ENCODE results near the gene ASPDH. TPM values are rescaled to one million over a fixed set of nuclear protein-coding genes. Genes with fewer than 3 reads are reported as not detected.

ASPDH gene
- total RNA-seq, 4 donors from 2014 or later = not detected

GRCh38 chr19:50465000-50465399 lies 48.7 kb downstream of the ASPDH start:
- no peaks in the 10 kb centered on the region for H3K36me3 ChIP-seq
- TF ChIP-seq POLR2AphosphoS5 (IDR thresholded peaks at IDR 0.05) = no peak
- TF ChIP-seq CTCF (IDR thresholded peaks at IDR 0.05) = no peak
- TF ChIP-seq POLR2A (IDR thresholded peaks at IDR 0.05) = no peak
- TF ChIP-seq EP300 (IDR thresholded peaks at IDR 0.05; ENCODE audit: low read depth) = no peak
- no peaks in the 10 kb centered on the region for H3K9me3 ChIP-seq
- in situ Hi-C loops (cut with MboI; ENCODE audit: low pct_ligation_motif_present in 1 of 4, low pct_unique_long_range_greater_than_20kb in 1 of 4, low sequenced_read_pairs in 3 of 4) (loop anchor here in 3 of 4 donors (10.0 to 25.0 kb wide), 2 partner anchors 100 to 103 kb away; partner anchors contain the start of gene NAPSA (in 3 of the 3)), intact Hi-C loops (cut with DNase I; ENCODE audit: low total_unique reads) (no loop called here)
- no peak overlapping the region for H3K27ac ChIP-seq
- peaks cover 2% of the 10 kb centered on the region for H3K27me3 ChIP-seq
- peaks cover 0 to 8% (median 6%) of the 10 kb centered on the region in 4 donors for H3K4me1 ChIP-seq
- DNase-seq = no peak
- H3K4me3 ChIP-seq = no peak overlapping the region
- 64 to 83% methylated on average over 5 to 13 of the region's 13 CpGs for WGBS, 2 donors (ENCODE audit: low coverage in 1 of 2)

GRCh38 chr19:50464348-50464747 lies 49.4 kb downstream of the ASPDH start:
- intact Hi-C loops (cut with DNase I; ENCODE audit: low total_unique reads) (no loop called here), in situ Hi-C loops (cut with MboI; ENCODE audit: low pct_ligation_motif_present in 1 of 4, low pct_unique_long_range_greater_than_20kb in 1 of 4, low sequenced_read_pairs in 3 of 4) (loop anchor here in 3 of 4 donors (10.0 to 25.0 kb wide), 2 partner anchors 100 to 102 kb away; partner anchors contain the start of gene NAPSA (in 3 of the 3))
- peaks cover 0 to 8% (median 6%) of the 10 kb centered on the region in 4 donors for H3K4me1 ChIP-seq
- H3K9me3 ChIP-seq = no peaks in the 10 kb centered on the region
- peaks cover 4% of the 10 kb centered on the region for H3K27me3 ChIP-seq
- TF ChIP-seq CTCF (IDR thresholded peaks at IDR 0.05) (no peak), POLR2A (IDR thresholded peaks at IDR 0.05) (no peak), EP300 (IDR thresholded peaks at IDR 0.05; ENCODE audit: low read depth) (no peak), POLR2AphosphoS5 (IDR thresholded peaks at IDR 0.05) (no peak)
- 75 to 80% methylated on average over 1 to 19 of the region's 19 CpGs for WGBS, 2 donors (ENCODE audit: low coverage in 1 of 2)
- no peak for DNase-seq
- no peaks in the 10 kb centered on the region for H3K36me3 ChIP-seq
- no peak overlapping the region for H3K4me3 ChIP-seq
- H3K27ac ChIP-seq = no peak overlapping the region

GRCh38 chr19:50462970-50463369 lies 50.7 kb downstream of the ASPDH start:
- intact Hi-C loops (cut with DNase I; ENCODE audit: low total_unique reads) = no loop called here
- peaks cover 16% of the 10 kb centered on the region for H3K27me3 ChIP-seq

More at GRCh38 chr19:50462970-50463369, 50.7 kb downstream of the ASPDH start:
- no peaks in the 10 kb centered on the region for H3K36me3 ChIP-seq
- in situ Hi-C loops (cut with MboI; ENCODE audit: low pct_ligation_motif_present in 1 of 4, low pct_unique_long_range_greater_than_20kb in 1 of 4, low sequenced_read_pairs in 3 of 4) = loop anchor here in 3 of 4 donors (10.0 to 25.0 kb wide), 2 partner anchors 98 to 101 kb away; partner anchors contain the start of gene NAPSA (in 3 of the 3)
- no peak overlapping the region for H3K27ac ChIP-seq
- TF ChIP-seq POLR2A (IDR thresholded peaks at IDR 0.05) (no peak), EP300 (IDR thresholded peaks at IDR 0.05; ENCODE audit: low read depth) (no peak), POLR2AphosphoS5 (IDR thresholded peaks at IDR 0.05) (no peak), CTCF (IDR thresholded peaks at IDR 0.05) (no peak)
- peaks cover 0 to 8% (median 6%) of the 10 kb centered on the region in 4 donors for H3K4me1 ChIP-seq
- WGBS, 2 donors (ENCODE audit: low coverage in 1 of 2) = 56 to 72% methylated on average over 5 to 7 of the region's 7 CpGs
- DNase-seq = no peak
- no peaks in the 10 kb centered on the region for H3K9me3 ChIP-seq
- H3K4me3 ChIP-seq = no peak overlapping the region

Other genes with a start within 250 kb of the ASPDH start
- under 1 TPM; 0.27 to 0.64 (median 0.49) TPM for gene KCNC3, start 184.5 kb downstream of the ASPDH start, total RNA-seq
- gene NAPSA, start 148.3 kb downstream of the ASPDH start, total RNA-seq = 1 to 10 TPM; 1.6 to 5.0 (median 3.1) TPM
- gene NR1H2, start 137.5 kb downstream of the ASPDH start, total RNA-seq = 100 to 1,000 TPM in 2 of 4 donors, 10 to 100 TPM in 2; 80.8 to 192 (median 102) TPM
- gene POLD1, start 129.6 kb downstream of the ASPDH start, total RNA-seq = 10 to 100 TPM; 14.6 to 59.1 (median 25.9) TPM
- 10 to 100 TPM; 45.7 to 56.8 (median 51.7) TPM for gene SPIB, start 95.0 kb downstream of the ASPDH start, total RNA-seq
- gene MYBPC2, start 81.0 kb downstream of the ASPDH start, total RNA-seq = under 1 TPM in 2 of 4 donors, not detected in 2; 0.16 to 0.41 TPM
- 100 to 1,000 TPM in 1 of 4 donors, 10 to 100 TPM in 3; 50.5 to 117 (median 78.7) TPM for gene EMC10, start 37.4 kb downstream of the ASPDH start, total RNA-seq
- gene GARIN5A, start 37.1 kb downstream of the ASPDH start, total RNA-seq = 1 to 10 TPM in 1 of 4 donors, under 1 TPM in 2, not detected in 1; 0.55 to 4.2 (median 0.79) TPM
- 100 to 1,000 TPM in 1 of 4 donors, 10 to 100 TPM in 3; 10.8 to 169 (median 36.6) TPM for gene JOSD2, start 2.7 kb downstream of the ASPDH start, total RNA-seq
- gene LRRC4B, start 54.5 kb upstream of the ASPDH start, total RNA-seq = 1 to 10 TPM in 1 of 4 donors, under 1 TPM in 3; 0.37 to 1.4 (median 0.91) TPM
- under 1 TPM in 1 of 4 donors, not detected in 3; 0.64 TPM for gene SYT3, start 126.0 kb upstream of the ASPDH start, total RNA-seq
- gene C19orf81, start 135.5 kb upstream of the ASPDH start, total RNA-seq = not detected
- gene SHANK1, start 205.9 kb upstream of the ASPDH start, total RNA-seq = 1 to 10 TPM in 1 of 4 donors, not detected in 3; 2.2 TPM
- 10 to 100 TPM in 1 of 4 donors, 1 to 10 TPM in 3; 2.6 to 11.2 (median 5.1) TPM for gene CLEC11A, start 209.5 kb upstream of the ASPDH start, total RNA-seq

All from transverse colon (tissue), 4 donors.